RPMI7951 (cell line): ENCODE data around the gene TRAF3IP3. TPM values are rescaled to one million over a fixed set of nuclear protein-coding genes. Genes with fewer than 3 reads are reported as not detected.

Experiments used
- DNase-seq: peaks from one replicate; pipeline ENCODE4 v3.0.0-alpha.2; 2012; ENCODE audit warnings: low read depth
- total RNA-seq: library from RNA; depleted of rRNA; stranded (reverse); fragments of >200 nt; shearing (Covaris generic); gene quantifications from 2 replicates; pipeline ENCODE4 v1.2.3, GENCODE V29; 2014; rRNA removed

Gene TRAF3IP3
- total RNA-seq, 1 experiment from 2014 or later: not detected

DNA sequence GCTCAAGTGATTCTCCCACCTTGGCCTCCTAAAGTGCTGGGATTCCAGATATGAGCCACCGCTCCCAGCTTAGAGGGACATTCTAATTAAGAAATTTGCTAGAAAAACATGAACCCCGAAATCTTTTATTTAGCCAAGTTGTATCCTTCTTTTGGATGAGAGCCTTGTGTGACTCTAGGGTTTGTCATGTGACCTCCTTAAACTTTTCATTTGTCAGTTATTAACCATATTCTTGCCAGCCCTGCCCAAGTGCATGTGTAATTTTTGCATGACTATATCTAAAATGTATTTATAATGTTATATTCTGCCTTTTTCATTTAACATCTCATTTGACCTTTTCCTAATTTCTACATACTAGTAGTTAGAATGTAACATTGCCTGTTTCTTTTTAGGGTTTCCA, 73.9 kb downstream of the TRAF3IP3 start:
- no peak for DNase-seq

- DNase-seq: no peak
Measured at GRCh38 chr1:209830722-209831121, 74.9 kb downstream of the TRAF3IP3 start.

DNA sequence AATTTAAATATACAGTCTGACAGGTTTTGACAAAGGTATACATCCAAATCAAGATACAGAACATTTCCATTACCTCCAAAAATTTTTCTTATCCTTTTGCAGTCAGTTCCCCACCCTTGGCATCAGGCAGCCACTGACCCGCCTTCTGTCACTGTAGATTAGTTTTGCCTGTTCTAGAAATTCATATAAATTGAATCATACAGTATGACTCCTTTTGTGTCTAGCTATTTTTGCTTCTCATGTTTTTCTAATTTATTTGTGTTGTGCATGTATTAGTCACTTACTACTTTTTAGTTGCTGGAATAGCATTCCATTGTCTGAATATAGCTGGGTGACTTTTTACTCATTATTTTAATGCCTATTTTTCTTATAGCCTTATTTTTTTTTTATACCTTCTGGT, 75.8 kb downstream of the TRAF3IP3 start:
- DNase-seq: no peak

Other genes starting within 250 kb of the TRAF3IP3 start
- gene CAMK1G, start 172.3 kb upstream of the TRAF3IP3 start, total RNA-seq: 4.5 and 7.3 TPM in 2 replicates
- gene LAMB3, start 103.6 kb upstream of the TRAF3IP3 start, total RNA-seq: 20.2 and 22.5 TPM in 2 replicates
- 20.9 and 31.5 TPM in 2 replicates for gene G0S2, start 80.6 kb upstream of the TRAF3IP3 start, total RNA-seq
- gene HSD11B1, start 51.2 kb upstream of the TRAF3IP3 start, total RNA-seq: 0.20 and 0.72 TPM in 2 replicates
- gene C1orf74, start 28.5 kb downstream of the TRAF3IP3 start, total RNA-seq: 4.0 TPM in 2 replicates
- gene IRF6, start 50.1 kb downstream of the TRAF3IP3 start, total RNA-seq: 0.20 and 0.24 TPM in 2 replicates
- gene UTP25, start 71.9 kb downstream of the TRAF3IP3 start, total RNA-seq: 5.3 and 7.0 TPM in 2 replicates
- gene SYT14, start 182.2 kb downstream of the TRAF3IP3 start, total RNA-seq: 1.1 and 2.2 TPM in 2 replicates